Right lobe of liver (tissue), 6 donors: Measurements from ENCODE around the gene C2orf92. TPM values are rescaled to one million over a fixed set of nuclear protein-coding genes. Genes with fewer than 3 reads are reported as not detected.

Source experiments
- ATAC-seq, 4 donors: fragments of 200-7000 bp; cut with Tn5 transposase; one replicate each; pipeline ENCODE4 v1.9.1; 2020; ENCODE audit warnings: mild to moderate bottlenecking in 4 of 4, moderate library complexity in 4 of 4
- DNase-seq, 3 donors: peaks; one replicate each; pipeline ENCODE4 v3.0.0-alpha.2; 2020
- H3K27ac ChIP-seq, 3 donors: fragments of 200-600 bp; one replicate each; pipeline ENCODE4 v1.8.0; 2022
- H3K27me3 ChIP-seq, 2 donors: fragments of 200-600 bp; one replicate each; pipeline ENCODE4 v1.8.0; 2022
- H3K36me3 ChIP-seq, 4 donors: fragments of 200-600 bp; sonication (generic) in 1 of 4; one replicate each; pipeline versions ENCODE4 v1.5.1 to v1.8.0; 2017 to 2022; ENCODE audit warnings: control low read depth in 1 of 4
- H3K4me1 ChIP-seq, 4 donors: fragments of 200-600 bp; sonication (generic) in 1 of 4; one replicate each; pipeline versions ENCODE4 v1.5.1 to v1.8.0; 2017 to 2022; ENCODE audit warnings: control low read depth in 1 of 4
- H3K4me3 ChIP-seq, 3 donors: fragments of 200-600 bp; one replicate each; pipeline ENCODE4 v1.8.0; 2022
- H3K9me3 ChIP-seq, 4 donors: fragments of 200-600 bp; sonication (generic) in 1 of 4; one replicate each; pipeline versions ENCODE4 v1.5.1 to v1.8.0; 2017 to 2022; ENCODE audit warnings: control low read depth in 1 of 4
- POLR2A ChIP-seq: fragments of 450-650 bp; IDR thresholded peaks from one replicate; pipeline ENCODE4 v1.6.1; 2017; ENCODE audit warnings: antibody characterized with exemption, mild to moderate bottlenecking
- WGBS: methylation state at CpG from one replicate; pipeline ENCODE4 v1.1.6; 2018; ENCODE audit warnings: low coverage, low lambda C conversion rate; ENCODE audit not compliant: insufficient coverage; ENCODE audit errors: missing lambda C conversion rate; 5-methylcytosine and 5-hydroxymethylcytosine counted together
- intact Hi-C, 2 donors: fragments of 100-400 bp; cut with DNase I; formaldehyde crosslinking; loops; one replicate each; pipeline versions ENCODE4 v1.11.2 to v1.14.1; 2022
- total RNA-seq, 6 experiments: library from RNA; depleted of rRNA in 2 of 6; stranded (reverse); fragments of >200 nt in 2 of 6; fragmentation: NEBNext Ultra II Directional in 3 of 6; extraction: Animal tissue kit (Norgen Biotek cat#: 25700) in 3 of 6; gene quantifications; one replicate each; pipeline versions ENCODE4 v1.1.0 to v1.2.4, GENCODE V29; 2016 to 2023
- TF ChIP-seq, protein P1 (sequence below), 4 donors: fragments of 200-600 bp in 3 of 4; fragments of 450-650 bp in 1 of 4; IDR thresholded peaks; one replicate each; pipeline versions ENCODE4 v1.5.1 to v1.8.0; 2016 to 2022; ENCODE audit warnings: antibody characterized with exemption in 4 of 4, mild to moderate bottlenecking in 2 of 4
- donor health status: DM: no; HTN: yes; CAD: no.
- donor health status: DM: no; HTN: no; CAD: no.
- donor health status: DM: no; HTN: no; CAD: no.
- donor health status: DM: no; HTN: yes; CAD: no.
- donor health status: DM: no; HTN: yes; CAD: no.

Gene C2orf92
- total RNA-seq, 6 experiments from 2014 or later, result 2.0 to 12.8 (median 4.4) TPM

DNA sequence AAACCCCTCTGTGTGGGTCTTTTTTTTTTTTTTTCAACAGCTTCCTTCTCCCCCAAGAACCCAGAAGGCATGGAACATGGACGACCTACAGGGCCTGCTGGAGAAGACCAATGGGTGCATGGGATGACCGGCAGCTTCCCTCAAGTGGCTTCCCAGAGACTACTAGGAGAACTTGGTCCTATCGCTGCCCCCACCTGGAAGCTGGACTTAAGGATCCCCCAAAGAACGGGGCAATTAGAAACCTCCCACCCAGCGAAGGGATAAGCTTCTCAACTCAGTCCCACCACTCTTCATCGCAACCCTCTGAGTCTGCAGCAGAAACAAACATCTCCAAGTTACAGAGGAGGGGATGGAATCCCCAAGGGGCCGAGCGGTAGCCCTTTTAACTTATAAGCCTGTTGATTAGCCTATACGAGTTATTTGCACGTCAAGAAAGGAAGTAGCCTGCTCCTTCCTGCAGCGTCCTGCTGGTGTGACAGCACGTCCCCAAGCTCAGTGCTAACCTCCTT, 7.1 kb upstream of the C2orf92 start:
- Histone ChIP-seq H3K27ac (peak overlapping the region; percentile 77 to 96 (median 92)), H3K4me3 (peak overlapping the region; percentile 33 to 77 (median 62)), H3K9me3 (no peaks in the 10 kb centered on the region), H3K36me3 (peaks cover 0 to 12% (median under 1%) of the 10 kb centered on the region in 4 donors), H3K4me1 (peaks cover 0 to 11% (median 5%) of the 10 kb centered on the region in 4 donors), H3K27me3 (no peaks in the 10 kb centered on the region)
- DNase-seq (no peak), ATAC-seq (no peak)
- 53% methylated on average over 8 of the region's 12 CpGs for WGBS
- TF ChIP-seq POLR2A, result no peak
- TF ChIP-seq, protein P1, sequence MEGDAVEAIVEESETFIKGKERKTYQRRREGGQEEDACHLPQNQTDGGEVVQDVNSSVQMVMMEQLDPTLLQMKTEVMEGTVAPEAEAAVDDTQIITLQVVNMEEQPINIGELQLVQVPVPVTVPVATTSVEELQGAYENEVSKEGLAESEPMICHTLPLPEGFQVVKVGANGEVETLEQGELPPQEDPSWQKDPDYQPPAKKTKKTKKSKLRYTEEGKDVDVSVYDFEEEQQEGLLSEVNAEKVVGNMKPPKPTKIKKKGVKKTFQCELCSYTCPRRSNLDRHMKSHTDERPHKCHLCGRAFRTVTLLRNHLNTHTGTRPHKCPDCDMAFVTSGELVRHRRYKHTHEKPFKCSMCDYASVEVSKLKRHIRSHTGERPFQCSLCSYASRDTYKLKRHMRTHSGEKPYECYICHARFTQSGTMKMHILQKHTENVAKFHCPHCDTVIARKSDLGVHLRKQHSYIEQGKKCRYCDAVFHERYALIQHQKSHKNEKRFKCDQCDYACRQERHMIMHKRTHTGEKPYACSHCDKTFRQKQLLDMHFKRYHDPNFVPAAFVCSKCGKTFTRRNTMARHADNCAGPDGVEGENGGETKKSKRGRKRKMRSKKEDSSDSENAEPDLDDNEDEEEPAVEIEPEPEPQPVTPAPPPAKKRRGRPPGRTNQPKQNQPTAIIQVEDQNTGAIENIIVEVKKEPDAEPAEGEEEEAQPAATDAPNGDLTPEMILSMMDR (IDR thresholded peaks at IDR 0.05), result no peak
- intact Hi-C loops, result no loop called here

DNA sequence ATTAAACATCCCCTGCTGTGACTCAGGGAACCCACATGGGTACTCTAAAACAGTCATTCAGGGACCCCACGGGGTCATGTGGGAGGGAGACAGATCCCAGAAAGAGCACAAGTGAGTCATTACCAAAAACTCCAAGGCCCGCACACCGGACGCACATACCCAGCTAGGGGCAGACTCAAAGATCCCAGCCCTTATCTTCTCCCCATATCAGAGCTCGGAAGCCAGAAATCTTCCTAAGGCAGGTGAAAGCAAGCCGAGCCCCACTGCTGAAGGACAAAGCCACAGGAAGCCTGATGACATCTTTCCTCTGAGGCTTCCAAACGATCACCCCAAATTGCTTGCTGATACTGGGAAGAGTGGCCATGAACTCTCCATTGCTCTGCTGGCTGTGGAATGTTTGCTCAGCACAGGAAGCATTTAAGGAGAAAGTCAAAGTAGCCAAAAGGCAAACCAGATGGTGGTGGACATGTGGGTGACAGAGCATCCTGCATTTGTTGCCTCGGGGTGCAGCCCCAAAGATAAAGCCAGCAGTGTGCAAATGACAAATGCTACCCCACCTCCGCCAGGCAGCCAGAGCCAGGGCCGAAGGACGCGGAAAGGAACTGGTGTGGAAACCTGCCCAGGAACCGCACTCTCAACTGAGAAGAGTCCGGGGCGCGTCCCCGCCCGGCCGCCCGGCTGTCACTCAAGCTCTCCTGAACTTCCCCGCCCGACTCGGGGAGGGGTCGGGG, 6.5 kb upstream of the C2orf92 start:
- Histone ChIP-seq H3K9me3 (no peaks in the 10 kb centered on the region), H3K4me1 (peaks cover 0 to 11% (median 5%) of the 10 kb centered on the region in 4 donors), H3K36me3 (peaks cover 0 to 6% (median under 1%) of the 10 kb centered on the region in 4 donors), H3K27ac (peak overlapping the region; percentile 77 to 96 (median 92)), H3K4me3 (peak overlapping the region; percentile 33 to 77 (median 62)), H3K27me3 (no peaks in the 10 kb centered on the region)
- intact Hi-C loops, result no loop called here
- DNase-seq (peak; percentile 77 to 90 (median 84)), ATAC-seq (peak; percentile 47 to 60 (median 55))
- WGBS, result 2% methylated on average over 8 of the region's 24 CpGs
- peak; percentile 22 for TF ChIP-seq POLR2A
- TF ChIP-seq, protein P1 (IDR thresholded peaks at IDR 0.05), result no peak

DNA sequence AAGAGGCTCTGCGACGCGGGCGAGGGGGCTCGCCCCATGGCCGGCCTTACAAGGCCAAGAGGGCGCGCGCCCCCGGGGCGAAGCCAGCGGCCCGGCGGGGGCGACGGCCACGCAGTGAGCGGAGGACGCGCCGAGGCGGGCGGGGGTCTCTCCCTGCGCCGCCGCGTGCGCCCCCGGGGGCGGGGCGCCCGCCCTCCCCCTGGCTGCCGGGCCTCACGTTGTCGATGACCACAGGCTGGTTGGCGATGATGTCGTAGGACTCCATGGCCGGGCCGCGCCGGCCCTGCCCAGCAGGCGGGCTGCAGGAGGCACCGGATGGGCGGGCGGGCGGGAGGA, 5.9 kb upstream of the C2orf92 start:
- Histone ChIP-seq H3K4me3 (peak overlapping the region; percentile 33 to 77 (median 62)), H3K36me3 (peaks cover 0 to 4% (median 0%) of the 10 kb centered on the region in 4 donors), H3K27me3 (no peaks in the 10 kb centered on the region), H3K9me3 (no peaks in the 10 kb centered on the region), H3K4me1 (peaks cover 0 to 11% (median 5%) of the 10 kb centered on the region in 4 donors), H3K27ac (peak overlapping the region; percentile 77 to 96 (median 92))
- no peak for ATAC-seq
- intact Hi-C loops, result no loop called here
- TF ChIP-seq, protein P1 (IDR thresholded peaks at IDR 0.05), result no peak
- TF ChIP-seq POLR2A, result no peak
- DNase-seq, result no peak
- WGBS, result 0% methylated on average over 4 of the region's 46 CpGs

DNA sequence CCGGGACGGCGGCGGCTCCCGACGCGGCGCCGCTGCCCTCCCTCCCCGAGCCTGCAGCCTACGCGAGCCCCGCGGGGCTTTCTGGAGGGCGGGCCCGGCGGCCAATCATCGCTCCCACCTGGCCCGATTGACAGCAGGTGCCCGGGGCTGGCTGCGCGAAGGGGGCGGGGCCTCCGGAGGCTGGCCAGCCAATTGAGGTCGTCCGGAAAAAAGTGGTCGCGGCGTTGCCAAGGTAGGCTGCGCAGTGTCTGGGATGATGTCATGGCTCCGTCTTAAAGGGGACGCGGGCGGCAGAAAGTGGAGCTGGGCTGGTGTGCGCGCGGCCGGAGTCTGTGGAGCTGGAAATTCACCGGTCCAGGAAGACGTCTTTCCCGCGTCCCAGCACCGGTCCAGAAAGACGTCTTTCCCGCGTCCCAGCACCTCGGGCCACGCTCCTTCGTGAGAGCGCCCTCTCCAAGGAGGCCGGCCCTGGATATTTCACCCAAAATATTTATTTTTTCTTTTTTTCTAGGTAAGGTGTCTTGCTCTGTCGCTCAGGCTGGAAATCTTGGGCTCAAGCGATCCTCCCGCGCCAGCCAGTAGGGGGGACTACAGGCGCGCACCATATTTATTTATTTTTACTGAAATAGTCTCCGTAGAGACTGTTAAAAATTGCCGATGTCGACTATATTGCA, 5.4 kb upstream of the C2orf92 start, which contains the start of gene ACTR1B:
ACTR1B (minus strand) TSS at position 83 of the 674 bp plus-strand sequence. CDS start 154 bp downstream, outside the sequence.
- 0% methylated on average over 19 of the region's 60 CpGs for WGBS

More for the DNA sequence above, 5.4 kb upstream of the C2orf92 start, which contains the start of gene ACTR1B:
- TF ChIP-seq, protein P1 (IDR thresholded peaks at IDR 0.05), result peak; percentile 42 to 58 (median 54)
- peak; percentile 93 for TF ChIP-seq POLR2A
- H3K36me3 ChIP-seq, result no peaks in the 10 kb centered on the region
- H3K4me1 ChIP-seq, result peaks cover 0 to 11% (median 5%) of the 10 kb centered on the region in 4 donors
- H3K27me3 ChIP-seq, result no peaks in the 10 kb centered on the region
- peak; percentile 92 to 97 (median 94) for ATAC-seq
- intact Hi-C loops, result no loop called here
- peak within 1 kb of the TSS; percentile 77 to 96 (median 92) for H3K27ac ChIP-seq
- peak; percentile 98 to 99 (median 99) for DNase-seq
- H3K4me3 ChIP-seq, result peak within 1 kb of the TSS; percentile 33 to 77 (median 62)
- no peaks in the 10 kb centered on the region for H3K9me3 ChIP-seq
